H1 (cell line): Measurements from ENCODE around the gene DAP. TPM values are rescaled to one million over a fixed set of nuclear protein-coding genes. Genes with fewer than 3 reads are reported as not detected.

Source experiments
- CTCF ChIA-PET: fragments of 300-600 bp; sonication (Branson Sonifier 250); formaldehyde crosslinking; loops from one replicate; lab custom pipeline; 2021; ENCODE audit not compliant: partially characterized antibody; lab: Charles Lee
- POLR2A ChIA-PET: fragments of 300-600 bp; sonication (Branson Sonifier 250); formaldehyde crosslinking; loops from one replicate; lab custom pipeline; 2021; ENCODE audit warnings: inconsistent platforms; ENCODE audit not compliant: partially characterized antibody; lab: Charles Lee
- DNase-seq, 2 experiments: peaks; one replicate each; pipeline versions ENCODE4 v3.0.0 to v3.0.0-alpha.2; 2010 to 2022; ENCODE audit warnings: low spot score in 2 of 2, low read depth in 1 of 2, mixed read lengths in 1 of 2
- FAIRE-seq: peaks from 2 replicates; lab custom pipeline; 2011; peaks lifted over from hg19 to GRCh38; lab: Jason Lieb, UNC
- H2AFZ ChIP-seq: 2 replicates; pipeline ENCODE4 v1.8.1; 2012; ENCODE audit warnings: low read length, inconsistent platforms
- H2AK5ac ChIP-seq: 2 replicates; pipeline ENCODE4 v1.6.1; 2013; ENCODE audit warnings: low read depth, low read length
- H2BK120ac ChIP-seq: replicated peaks from 2 replicates; pipeline ENCODE3; 2013; ENCODE audit warnings: low read depth, low read length, inconsistent platforms
- H2BK12ac ChIP-seq: 2 replicates; pipeline ENCODE4 v1.6.1; 2013; ENCODE audit warnings: low read depth, low read length
- H2BK15ac ChIP-seq: 2 replicates; pipeline ENCODE4 v1.6.1; 2013; ENCODE audit warnings: low read length
- H2BK20ac ChIP-seq: 2 replicates; pipeline ENCODE4 v1.6.1; 2013; ENCODE audit warnings: low read length
- H2BK5ac ChIP-seq: 2 replicates; pipeline ENCODE4 v1.6.1; 2013; ENCODE audit warnings: low read depth, low read length
- H3K14ac ChIP-seq: 2 replicates; pipeline ENCODE4 v1.6.1; 2013; ENCODE audit warnings: inconsistent platforms; ENCODE audit not compliant: insufficient read length
- H3K18ac ChIP-seq: 2 replicates; pipeline ENCODE4 v1.6.1; 2013; ENCODE audit warnings: low read length; ENCODE audit errors: extremely low read depth
- H3K23ac ChIP-seq: 2 replicates; pipeline ENCODE4 v1.6.1; 2013; ENCODE audit warnings: inconsistent platforms; ENCODE audit not compliant: insufficient read length
- H3K23me2 ChIP-seq: 2 replicates; pipeline ENCODE4 v1.6.1; 2013; ENCODE audit warnings: low read depth, low read length
- H3K27ac ChIP-seq: 2 replicates; pipeline ENCODE4 v1.6.1; 2011; ENCODE audit warnings: low read depth, low read length, inconsistent platforms
- H3K27me3 ChIP-seq, 4 experiments: replicated peaks in 1 of 4; 1 replicate in 1 of 4; 2 replicates in 3 of 4; pipeline versions ENCODE4 v1.6.1 to v1.8.1; 2011 to 2013; ENCODE audit warnings: low read length in 3 of 4, mild to moderate bottlenecking in 3 of 4, inconsistent platforms in 2 of 4, mixed read lengths in 2 of 4, moderate library complexity in 1 of 4; ENCODE audit not compliant: control insufficient read depth in 3 of 4, insufficient read depth in 3 of 4; ENCODE audit errors: extremely low read depth in 1 of 4
- H3K36me3 ChIP-seq, 4 experiments: 2 replicates each; pipeline versions ENCODE4 v1.6.1 to v1.8.1; 2011 to 2013; ENCODE audit warnings: mild to moderate bottlenecking in 4 of 4, low read length in 3 of 4, moderate library complexity in 2 of 4, control low read depth in 1 of 4, inconsistent platforms in 1 of 4; ENCODE audit not compliant: insufficient read depth in 4 of 4, control insufficient read depth in 2 of 4
- H3K4ac ChIP-seq: replicated peaks from 2 replicates; pipeline ENCODE3; 2013; ENCODE audit warnings: low read length, low read depth, mixed read lengths, inconsistent platforms; ENCODE audit not compliant: insufficient read length
- H3K4me1 ChIP-seq, 4 experiments: replicated peaks in 1 of 4; 1 replicate in 1 of 4; 2 replicates in 3 of 4; pipeline versions ENCODE4 v1.6.1 to v1.8.1; 2011 to 2013; ENCODE audit warnings: low read length in 3 of 4, inconsistent platforms in 2 of 4, mixed read lengths in 1 of 4; ENCODE audit not compliant: insufficient read depth in 4 of 4, control insufficient read depth in 3 of 4
- H3K4me2 ChIP-seq, 2 experiments: 2 replicates each; pipeline versions ENCODE4 v1.6.1 to v1.8.1; 2011 to 2013; ENCODE audit warnings: low read depth in 2 of 2, low read length in 2 of 2, control low read depth in 1 of 2, inconsistent platforms in 1 of 2, mild to moderate bottlenecking in 1 of 2; ENCODE audit not compliant: insufficient read depth in 1 of 2
- H3K4me3 ChIP-seq, 4 experiments: fragments of 200-600, 300-600 bp in 1 of 4; sonication (generic), shearing (Covaris generic), sonication (Bioruptor Twin) in 1 of 4; 2 replicates each; pipeline versions ENCODE4 v1.5.1 to v1.8.1; 2011 to 2016; ENCODE audit warnings: low read length in 4 of 4, low read depth in 3 of 4, control low read depth in 2 of 4, inconsistent platforms in 2 of 4, mild to moderate bottlenecking in 2 of 4, mixed read lengths in 1 of 4, moderate library complexity in 1 of 4; ENCODE audit not compliant: insufficient read depth in 2 of 4; ENCODE audit errors: extremely low read depth in 1 of 4
- H3K56ac ChIP-seq: replicated peaks from 2 replicates; pipeline ENCODE3; 2013; ENCODE audit warnings: low read depth, mild to moderate bottlenecking, mixed read lengths, low read length, inconsistent platforms; ENCODE audit not compliant: insufficient read length
- H3K79me1 ChIP-seq: 2 replicates; pipeline ENCODE4 v1.6.1; 2013; ENCODE audit warnings: low read depth, low read length, control low read depth
- H3K79me2 ChIP-seq, 2 experiments: 2 replicates each; pipeline versions ENCODE4 v1.6.1 to v1.8.1; 2012 to 2013; ENCODE audit warnings: low read length in 2 of 2, mild to moderate bottlenecking in 2 of 2, inconsistent platforms in 1 of 2; ENCODE audit not compliant: insufficient read depth in 2 of 2, control insufficient read depth in 1 of 2
- H3K9ac ChIP-seq, 4 experiments: replicated peaks in 1 of 4; 1 replicate in 1 of 4; 2 replicates in 3 of 4; pipeline versions ENCODE4 v1.6.1 to v1.8.1; 2011 to 2013; ENCODE audit warnings: low read depth in 3 of 4, low read length in 3 of 4, control low read depth in 2 of 4, mild to moderate bottlenecking in 2 of 4, moderate library complexity in 2 of 4, inconsistent platforms in 1 of 4; ENCODE audit errors: extremely low read depth in 1 of 4
- H3K9me3 ChIP-seq, 2 experiments: 2 replicates each; pipeline versions ENCODE4 v1.6.1 to v1.8.1; 2012 to 2013; ENCODE audit warnings: mild to moderate bottlenecking in 2 of 2, moderate library complexity in 2 of 2, control low read depth in 1 of 2, inconsistent platforms in 1 of 2, low read depth in 1 of 2, low read length in 1 of 2, mixed read lengths in 1 of 2; ENCODE audit not compliant: insufficient read depth in 2 of 2
- H4K20me1 ChIP-seq, 2 experiments: replicated peaks in 1 of 2; 2 replicates each; pipeline versions ENCODE3 to v1.8.1; 2011 to 2013; ENCODE audit warnings: inconsistent platforms in 2 of 2, low read length in 2 of 2, mild to moderate bottlenecking in 1 of 2; ENCODE audit not compliant: insufficient read depth in 2 of 2, control insufficient read depth in 1 of 2
- H4K5ac ChIP-seq: 2 replicates; pipeline ENCODE4 v1.6.1; 2013; ENCODE audit warnings: low read length, low read depth, mixed read lengths, inconsistent platforms; ENCODE audit not compliant: insufficient read length
- H4K8ac ChIP-seq: 2 replicates; pipeline ENCODE4 v1.8.0; 2013; ENCODE audit warnings: mild to moderate bottlenecking, moderate library complexity, low read length, inconsistent platforms; ENCODE audit not compliant: insufficient read depth; ENCODE audit errors: extremely low read depth
- H4K91ac ChIP-seq: replicated peaks from 2 replicates; pipeline ENCODE3; 2013; ENCODE audit warnings: low read length, mixed read lengths, inconsistent platforms; ENCODE audit not compliant: insufficient read length
- ASH2L ChIP-seq: fragments of 200-600, 300-600 bp; sonication (generic); IDR thresholded peaks from one replicate; pipeline ENCODE4 v1.7.1; 2017; ENCODE audit warnings: low read length
- KDM1A ChIP-seq: fragments of 200-600, 300-600 bp; sonication (generic); IDR thresholded peaks from 2 replicates; pipeline ENCODE4 v1.7.1; 2016; ENCODE audit warnings: mild to moderate bottlenecking, low read length, borderline replicate concordance
- KDM5A ChIP-seq: fragments of 200-600 bp; IDR thresholded peaks from 2 replicates; pipeline ENCODE4 v1.7.1; 2012; ENCODE audit warnings: mild to moderate bottlenecking, low read length, inconsistent platforms, mixed read lengths
- MAFK ChIP-seq: IDR thresholded peaks from 2 replicates; pipeline ENCODE4 v1.6.1; 2012; ENCODE audit warnings: low read depth, mild to moderate bottlenecking, improper control_type of control experiment, low read length
- NANOG ChIP-seq: IDR thresholded peaks from 2 replicates; pipeline ENCODE4 v1.6.1; 2011; ENCODE audit warnings: low read length, low read depth, mild to moderate bottlenecking, inconsistent platforms; ENCODE audit not compliant: insufficient read depth, poor library complexity, severe bottlenecking
- PHF8 ChIP-seq: fragments of 200-600 bp; sonication (generic); conservative IDR thresholded peaks from 2 replicates; pipeline ENCODE4 v1.7.1; 2012; ENCODE audit warnings: low read depth, mild to moderate bottlenecking, inconsistent platforms, low read length, moderate library complexity
- SIX5 ChIP-seq: IDR thresholded peaks from 2 replicates; pipeline ENCODE4 v1.6.1; 2011; ENCODE audit warnings: mild to moderate bottlenecking, low read depth, low read length
- SP4 ChIP-seq: IDR thresholded peaks from 2 replicates; pipeline ENCODE4 v1.6.1; 2012; ENCODE audit warnings: low read length, inconsistent platforms
- SUZ12 ChIP-seq: fragments of 200-600 bp; sonication (generic); IDR thresholded peaks from 2 replicates; pipeline ENCODE4 v1.6.1; 2012; ENCODE audit warnings: mild to moderate bottlenecking, inconsistent platforms, low read length, moderate library complexity, mixed read lengths
- TCF12 ChIP-seq: IDR thresholded peaks from 2 replicates; pipeline ENCODE4 v1.6.1; 2011; ENCODE audit warnings: low read depth, mild to moderate bottlenecking, low read length
- YY1 ChIP-seq: IDR thresholded peaks from 2 replicates; pipeline ENCODE4 v1.6.1; 2011; ENCODE audit warnings: low read depth, mild to moderate bottlenecking, low read length
- WGBS, 2 experiments: shearing (Covaris generic) in 1 of 2; methylation state at CpG; one replicate each; pipeline versions ENCODE4 v1.1.6 to v1.1.7; 2013 to 2015; ENCODE audit warnings: low lambda C conversion rate in 2 of 2, mixed read lengths in 2 of 2, inconsistent platforms in 1 of 2, low coverage in 1 of 2, missing lambda C conversion rate in 1 of 2; ENCODE audit not compliant: insufficient replicate concordance in 2 of 2, insufficient coverage in 1 of 2, insufficient read length in 1 of 2; ENCODE audit errors: extremely low coverage in 1 of 2, missing lambda C conversion rate in 1 of 2; 5-methylcytosine and 5-hydroxymethylcytosine counted together
- polyA plus RNA-seq, 7 experiments: library from polyadenylated mRNA; depleted of rRNA in 3 of 7; stranded (reverse) in 5 of 7; unstranded in 2 of 7; fragments of >200 nt in 5 of 7; fragments of 200-250 nt in 2 of 7; gene quantifications; 1 replicate in 5 of 7; 2 replicates in 1 of 7; 4 replicates in 1 of 7; pipeline versions ENCODE4 v1.2.1 to v1.2.3, GENCODE V29; 2011 to 2013; ENCODE audit warnings: missing spikeins in 2 of 7, mixed read lengths in 2 of 7
- total RNA-seq: library from RNA; stranded (reverse); fragmentation: NEBNext Ultra II Directional; extraction: Animal tissue kit (Norgen Biotek cat#: 25700); gene quantifications from 2 replicates; pipeline ENCODE4 v1.2.1, GENCODE V29; 2021

Gene DAP
- total and polyA plus RNA-seq, 2 of the 8 experiments (the other 6 are each of a cell fraction or from before 2014, with no cell fraction given) = 26.2 to 44.4 TPM

DNA sequence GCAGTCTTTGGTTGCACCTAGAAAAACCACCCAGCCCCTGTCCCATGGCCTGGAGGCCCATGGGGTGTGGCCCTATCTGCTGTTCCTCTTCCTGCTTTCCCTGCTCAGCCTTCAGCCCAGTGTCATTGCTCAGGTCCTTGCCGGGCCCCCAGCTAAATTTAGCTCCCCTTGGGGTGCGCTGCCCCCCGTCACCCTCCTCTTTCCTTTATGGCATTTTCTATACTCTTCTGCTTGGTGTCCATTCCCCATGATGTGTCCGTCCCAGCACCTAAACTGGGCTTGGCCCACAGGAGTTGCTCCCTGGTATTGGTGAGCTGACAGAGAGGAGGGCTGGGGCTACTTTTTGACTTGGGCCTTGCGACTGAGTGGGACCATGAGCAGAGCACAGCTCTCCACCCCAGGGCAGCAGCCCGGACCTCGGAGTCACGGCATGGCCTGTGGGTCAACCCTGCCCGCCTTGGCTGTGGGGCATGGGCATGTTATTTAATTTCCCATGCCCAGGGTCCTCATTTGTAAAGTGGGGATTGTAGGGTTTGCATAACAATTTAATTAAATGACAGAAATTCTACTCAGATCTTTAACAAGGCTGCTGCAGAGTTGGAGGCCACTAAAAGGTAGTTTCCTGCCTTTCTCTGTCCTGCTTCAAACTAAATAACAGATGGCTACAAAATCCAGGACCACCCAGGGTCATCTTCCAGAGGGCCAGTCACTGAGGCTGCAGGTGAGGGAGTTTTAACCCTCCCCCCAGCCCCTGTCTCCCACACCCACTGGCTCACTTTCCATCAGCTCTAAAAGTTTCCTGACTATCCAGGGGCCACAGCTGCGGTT, 98.2 kb downstream of the DAP start:
- Histone ChIP-seq H3K56ac (no peak overlapping the region), H3K4me2 (no peak overlapping the region), H3K4ac (no peak overlapping the region), H2AK5ac (no peak overlapping the region), H3K36me3 (no peaks in the 10 kb centered on the region), H3K27ac (no peak overlapping the region), H3K4me3 (no peak overlapping the region), H2AFZ (no peak overlapping the region), H3K9me3 (no peaks in the 10 kb centered on the region), H2BK15ac (0 out of 2 replicates have a peak overlapping the region, but pooled peaks have one; percentile 61), H4K20me1 (no peaks in the 10 kb centered on the region), H4K8ac (no peak overlapping the region), H3K9ac (no peak overlapping the region), H2BK12ac (peak overlapping the region; percentile 75; the same call in 1 of the 2 replicates), H3K79me2 (no peaks in the 10 kb centered on the region), H3K79me1 (no peaks in the 10 kb centered on the region), H3K14ac (no peak overlapping the region), H3K23me2 (no peaks in the 10 kb centered on the region), H3K27me3 (no peaks in the 10 kb centered on the region), H3K18ac (no peak overlapping the region; the same call in 1 of the 2 replicates), H4K5ac (no peak overlapping the region), H2BK20ac (0 out of 2 replicates have a peak overlapping the region, but pooled peaks have one; percentile 32), H2BK5ac (no peak overlapping the region), H3K23ac (no peak overlapping the region), H4K91ac (no peak overlapping the region), H3K4me1 (peaks cover 4 to 12% (median 10%) of the 10 kb centered on the region in 4 experiments; a peak in 4 of 7 replicates), H2BK120ac (no peak overlapping the region)
- FAIRE-seq (no peak), DNase-seq (no peak)
- CTCF ChIA-PET = interaction anchor here (0.8 to 2.3 kb wide), 4 partner anchors 11 to 35 kb away, joined by 3 to 5 read pairs (median 4); no protein-coding TSS in a partner anchor
- WGBS, 2 experiments = 77% methylated on average over 10 of the region's 10 CpGs; no CpG with 5 or more reads in 1 of the 2 experiments
- POLR2A ChIA-PET = interaction anchor here (1.2 to 1.5 kb wide), 2 partner anchors 11 to 12 kb away, joined by 3 read pairs; no protein-coding TSS in a partner anchor
- TF ChIP-seq ASH2L = no peak
- no peak for TF ChIP-seq MAFK
- TF ChIP-seq NANOG = no peak
- TF ChIP-seq SP4 = no peak
- TF ChIP-seq PHF8 = no peak
- TF ChIP-seq SUZ12 = no peak
- no peak for TF ChIP-seq KDM1A
- no peak for TF ChIP-seq KDM5A
- no peak for TF ChIP-seq TCF12
- no peak for TF ChIP-seq YY1
- TF ChIP-seq SIX5 = no peak
